B cell (primary cell): Measurements from ENCODE around the gene CCN5. TPM values are rescaled to one million over a fixed set of nuclear protein-coding genes. Genes with fewer than 3 reads are reported as not detected.
A peak's percentile ranks its signal among the peaks of the same experiment; 100 is the strongest.

Experiments used
- ATAC-seq: fragments of 200-7000 bp; cut with Tn5 transposase; one replicate; pipeline ENCODE4 v1.10.0; 2021; ENCODE audit warnings: low read depth, mild to moderate bottlenecking, moderate number of reproducible peaks, moderate library complexity
- CTCF ChIA-PET: fragments of 350-600 bp; sonication (Branson Sonifier 250); formaldehyde crosslinking; loops from one replicate; lab custom pipeline; 2021; ENCODE audit warnings: antibody characterized with exemption, inconsistent platforms; lab: Charles Lee
- POLR2A ChIA-PET: fragments of 350-600 bp; sonication (Branson Sonifier 250); formaldehyde crosslinking; loops from one replicate; lab custom pipeline; 2021; ENCODE audit warnings: antibody characterized with exemption; lab: Charles Lee
- DNase-seq: peaks from one replicate; pipeline ENCODE4 v3.0.0; 2013
- H2AFZ ChIP-seq: 2 replicates; pipeline ENCODE4 v1.6.1; 2012; ENCODE audit warnings: mild to moderate bottlenecking, low read depth, low read length; ENCODE audit not compliant: insufficient read depth, poor library complexity, severe bottlenecking
- H3K27ac ChIP-seq, 2 donors: 1 replicate in 1 of 2; 2 replicates in 1 of 2; pipeline ENCODE4 v1.5.1; 2012 to 2013; ENCODE audit warnings: low read length in 2 of 2, mild to moderate bottlenecking in 2 of 2, moderate library complexity in 1 of 2
- H3K27me3 ChIP-seq, 4 experiments: fragments of 200-600 bp in 1 of 4; sonication (generic) in 1 of 4; replicated peaks in 1 of 4; 1 replicate in 2 of 4; 2 replicates in 2 of 4; pipeline versions ENCODE4 v1.6.1 to v1.7.0; 2013 to 2016; ENCODE audit warnings: low read length in 3 of 4, mild to moderate bottlenecking in 2 of 4, mixed read lengths in 1 of 4, moderate library complexity in 1 of 4; ENCODE audit not compliant: insufficient read depth in 4 of 4, control insufficient read depth in 3 of 4; ENCODE audit errors: control extremely low read depth in 1 of 4
- H3K36me3 ChIP-seq, 2 experiments: replicated peaks in 1 of 2; 1 replicate in 1 of 2; 2 replicates in 1 of 2; pipeline versions ENCODE4 v1.6.1 to v1.7.1; 2013; ENCODE audit warnings: low read length in 1 of 2; ENCODE audit not compliant: insufficient read depth in 2 of 2, control insufficient read depth in 1 of 2; ENCODE audit errors: control extremely low read depth in 1 of 2, extremely low read depth in 1 of 2
- H3K4me1 ChIP-seq, 2 donors: fragments of 200-600 bp in 1 of 2; sonication (generic) in 1 of 2; 1 replicate in 1 of 2; 2 replicates in 1 of 2; pipeline versions ENCODE4 v1.5.1 to v1.6.1; 2013 to 2017; ENCODE audit warnings: low read length in 2 of 2; ENCODE audit not compliant: control insufficient read depth in 2 of 2, insufficient read depth in 2 of 2
- H3K4me2 ChIP-seq: replicated peaks from 2 replicates; pipeline ENCODE3; 2012; ENCODE audit warnings: mild to moderate bottlenecking, low read depth, low read length; ENCODE audit not compliant: poor library complexity, severe bottlenecking
- H3K4me3 ChIP-seq, 5 experiments: fragments of 200-600 bp in 1 of 5; sonication (generic) in 1 of 5; 1 replicate in 3 of 5; 2 replicates in 2 of 5; pipeline versions ENCODE4 v1.5.1 to v1.7.0; 2011 to 2016; ENCODE audit warnings: low read length in 4 of 5, mild to moderate bottlenecking in 4 of 5, low read depth in 2 of 5, control low read depth in 1 of 5, moderate library complexity in 1 of 5; ENCODE audit not compliant: insufficient read depth in 1 of 5; ENCODE audit errors: control extremely low read depth in 1 of 5, extremely low read depth in 1 of 5
- H3K79me2 ChIP-seq: fragments of 200-600 bp; sonication (generic); one replicate; pipeline ENCODE4 v1.6.0; 2016; ENCODE audit warnings: low read length; ENCODE audit not compliant: control insufficient read depth, insufficient read depth
- H3K9ac ChIP-seq: fragments of 200-600 bp; sonication (generic); 2 replicates; pipeline ENCODE4 v1.6.1; 2017; ENCODE audit warnings: mild to moderate bottlenecking, low read length, moderate library complexity
- H3K9me3 ChIP-seq, 3 donors: one replicate each; pipeline versions ENCODE4 v1.6.1 to v1.7.1; 2013; ENCODE audit warnings: low read length in 2 of 3; ENCODE audit not compliant: control insufficient read depth in 2 of 3, insufficient read depth in 1 of 3; ENCODE audit errors: control extremely low read depth in 1 of 3
- H4K20me1 ChIP-seq: 2 replicates; pipeline ENCODE4 v1.6.0; 2012; ENCODE audit warnings: mild to moderate bottlenecking, low read length; ENCODE audit not compliant: insufficient read depth, control insufficient read depth, poor library complexity, severe bottlenecking
- H3K27ac Mint-ChIP-seq: one replicate; pipeline ENCODE4 v1.8.0; 2021; ENCODE audit warnings: mixed read lengths
- H3K27me3 Mint-ChIP-seq: one replicate; pipeline ENCODE4 v1.8.0; 2021; ENCODE audit warnings: mixed read lengths
- H3K4me1 Mint-ChIP-seq: one replicate; pipeline ENCODE4 v1.8.0; 2021; ENCODE audit warnings: mixed read lengths
- H3K4me3 Mint-ChIP-seq: one replicate; pipeline ENCODE4 v1.8.0; 2021; ENCODE audit warnings: mixed read lengths
- H3K9me3 Mint-ChIP-seq: one replicate; pipeline ENCODE4 v1.8.0; 2022; ENCODE audit warnings: mixed read lengths; ENCODE audit not compliant: insufficient read depth
- EZH2 ChIP-seq: IDR thresholded peaks from 2 replicates; pipeline ENCODE4 v1.6.1; 2012; ENCODE audit warnings: borderline replicate concordance, low read depth, mild to moderate bottlenecking, moderate library complexity, low read length; ENCODE audit not compliant: insufficient read depth, poor library complexity, severe bottlenecking
- WGBS: methylation state at CpG from one replicate; pipeline ENCODE4 v1.1.5; 2013; ENCODE audit warnings: missing lambda C conversion rate; ENCODE audit not compliant: insufficient coverage; 5-methylcytosine and 5-hydroxymethylcytosine counted together
- intact Hi-C: fragments of 100-400 bp; cut with micrococcal nuclease; formaldehyde crosslinking; loops from one replicate; pipeline ENCODE4 v1.10.0; 2022
- polyA plus RNA-seq: library from polyadenylated mRNA; depleted of rRNA; stranded (reverse); fragments of >200 nt; gene quantifications from 2 replicates; pipeline ENCODE4 v1.2.3, GENCODE V29; 2012
- total RNA-seq, 2 donors: library from RNA; stranded (reverse); fragments of 120-200 nt in 1 of 2; gene quantifications; 1 replicate in 1 of 2; 2 replicates in 1 of 2; pipeline versions ENCODE4 v1.2.3 to v1.2.4, GENCODE V29; 2013 to 2022
- TF ChIP-seq, protein P1 (sequence below): fragments of 200-600 bp; IDR thresholded peaks from one replicate; pipeline ENCODE4 v1.8.0; 2022; ENCODE audit warnings: antibody characterized with exemption, mild to moderate bottlenecking

Gene CCN5
- total and polyA plus RNA-seq, 2 donors (not counting 1 experiment from before 2014, with no cell fraction given) = not detected

DNA sequence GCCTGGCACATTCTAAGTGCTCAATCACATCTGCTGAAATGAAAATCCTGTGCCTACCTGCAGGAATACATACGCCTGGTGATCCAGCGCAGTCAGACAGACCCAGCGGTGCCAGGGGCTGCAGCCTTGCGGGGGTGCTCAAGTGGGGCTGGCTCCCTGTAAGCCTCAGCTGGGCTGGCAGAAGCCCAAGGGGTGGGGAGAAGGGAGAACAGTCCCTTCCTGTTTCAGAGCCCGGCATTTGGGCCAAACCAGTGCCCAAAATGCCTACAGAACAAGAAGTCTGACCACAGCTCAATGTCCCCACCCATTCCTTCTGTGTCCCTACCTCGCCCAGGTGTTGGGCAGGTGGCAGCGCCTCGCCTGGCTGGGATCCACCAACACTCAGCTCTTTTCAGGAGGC lies 53.1 kb downstream of the CCN5 start:
- no peak overlapping the region for H2AFZ ChIP-seq
- no peak overlapping the region for H3K4me3 ChIP-seq
- DNase-seq = no peak
- H3K79me2 ChIP-seq = no peaks in the 10 kb centered on the region
- Mint-ChIP-seq H3K27ac (no peak overlapping the region), H3K27me3 (peaks cover 25% of the 10 kb centered on the region), H3K9me3 (no peaks in the 10 kb centered on the region), H3K4me1 (peaks cover 15% of the 10 kb centered on the region), H3K4me3 (no peak overlapping the region)
- 94% methylated on average over 7 of the region's 8 CpGs for WGBS
- ChIA-PET CTCF (interaction anchor here (0.6 to 2.0 kb wide), 2 partner anchors 21 to 98 kb away, joined by 5 read pairs; no protein-coding TSS in a partner anchor), POLR2A (no interaction called here)
- no peaks in the 10 kb centered on the region for H4K20me1 ChIP-seq
- no peak for ATAC-seq
- no peak overlapping the region for H3K27ac ChIP-seq
- peaks cover 0 to 2% (median 0%) of the 10 kb centered on the region in 4 experiments for H3K27me3 ChIP-seq
- no peak overlapping the region for H3K9ac ChIP-seq
- peaks cover 5 to 9% of the 10 kb centered on the region in 2 donors for H3K4me1 ChIP-seq
- TF ChIP-seq, protein P1, sequence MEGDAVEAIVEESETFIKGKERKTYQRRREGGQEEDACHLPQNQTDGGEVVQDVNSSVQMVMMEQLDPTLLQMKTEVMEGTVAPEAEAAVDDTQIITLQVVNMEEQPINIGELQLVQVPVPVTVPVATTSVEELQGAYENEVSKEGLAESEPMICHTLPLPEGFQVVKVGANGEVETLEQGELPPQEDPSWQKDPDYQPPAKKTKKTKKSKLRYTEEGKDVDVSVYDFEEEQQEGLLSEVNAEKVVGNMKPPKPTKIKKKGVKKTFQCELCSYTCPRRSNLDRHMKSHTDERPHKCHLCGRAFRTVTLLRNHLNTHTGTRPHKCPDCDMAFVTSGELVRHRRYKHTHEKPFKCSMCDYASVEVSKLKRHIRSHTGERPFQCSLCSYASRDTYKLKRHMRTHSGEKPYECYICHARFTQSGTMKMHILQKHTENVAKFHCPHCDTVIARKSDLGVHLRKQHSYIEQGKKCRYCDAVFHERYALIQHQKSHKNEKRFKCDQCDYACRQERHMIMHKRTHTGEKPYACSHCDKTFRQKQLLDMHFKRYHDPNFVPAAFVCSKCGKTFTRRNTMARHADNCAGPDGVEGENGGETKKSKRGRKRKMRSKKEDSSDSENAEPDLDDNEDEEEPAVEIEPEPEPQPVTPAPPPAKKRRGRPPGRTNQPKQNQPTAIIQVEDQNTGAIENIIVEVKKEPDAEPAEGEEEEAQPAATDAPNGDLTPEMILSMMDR = no peak
- TF ChIP-seq EZH2 = no peak
- H3K36me3 ChIP-seq = no peaks in the 10 kb centered on the region
- no peak overlapping the region for H3K4me2 ChIP-seq
- intact Hi-C loops = no loop called here
- H3K9me3 ChIP-seq = peaks cover 0 to 5% (median 0%) of the 10 kb centered on the region in 3 donors

DNA sequence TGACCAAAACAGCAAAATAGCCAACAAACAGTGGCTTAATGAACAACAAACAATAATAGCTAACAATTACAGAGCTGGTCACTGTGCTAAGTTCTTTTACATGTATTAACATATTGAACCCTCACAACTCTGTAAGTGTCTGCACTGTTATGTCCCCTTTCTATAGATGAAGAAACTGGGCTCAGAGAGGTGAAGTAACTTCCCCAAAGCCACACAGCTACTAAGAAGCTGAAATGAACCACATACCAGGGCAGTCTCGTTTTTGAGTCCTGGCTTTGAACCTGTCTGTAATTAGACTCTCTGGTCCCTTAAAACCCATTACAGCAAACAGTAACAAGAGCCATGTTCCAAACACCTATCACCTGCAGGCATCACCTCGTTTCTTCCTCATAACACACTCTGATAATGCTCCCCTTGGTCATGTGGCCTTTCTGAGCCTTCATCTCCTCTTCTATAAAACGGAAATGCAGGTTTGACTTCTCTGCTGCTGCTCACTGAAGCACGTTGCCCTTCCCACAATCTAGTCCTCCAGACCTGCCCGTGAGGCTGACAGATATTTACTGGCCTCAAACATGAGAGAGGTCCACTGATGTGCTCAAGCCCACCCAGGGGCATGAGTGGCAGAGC lies 53.8 kb downstream of the CCN5 start:
- intact Hi-C loops = no loop called here
- POLR2A ChIA-PET = no interaction called here
- 26% methylated on average over 5 of the region's 5 CpGs for WGBS

More for the DNA sequence above, 53.8 kb downstream of the CCN5 start:
- Histone ChIP-seq H3K36me3 (no peaks in the 10 kb centered on the region), H3K27ac (no peak overlapping the region), H3K9me3 (peaks cover 0 to 5% (median 0%) of the 10 kb centered on the region in 3 donors), H3K4me3 (no peak overlapping the region), H3K4me1 (peaks cover 5 to 9% of the 10 kb centered on the region in 2 donors), H4K20me1 (no peaks in the 10 kb centered on the region), H2AFZ (peak overlapping the region; percentile 32), H3K27me3 (peaks cover 0 to 3% (median 0%) of the 10 kb centered on the region in 4 experiments), H3K79me2 (no peaks in the 10 kb centered on the region), H3K4me2 (no peak overlapping the region), H3K9ac (no peak overlapping the region)
- Mint-ChIP-seq H3K27me3 (peaks cover 23% of the 10 kb centered on the region), H3K4me1 (peaks cover 15% of the 10 kb centered on the region), H3K4me3 (peak overlapping the region; percentile 10), H3K27ac (no peak overlapping the region), H3K9me3 (no peaks in the 10 kb centered on the region)
- no peak for TF ChIP-seq EZH2
- TF ChIP-seq, protein P1 = no peak
- DNase-seq = peak; percentile 28
- peak; percentile 49 for ATAC-seq
- CTCF ChIA-PET = interaction anchor here (2.0 kb wide), 1 partner anchor 21 kb away, joined by 5 read pairs; no protein-coding TSS in a partner anchor
